GM21526 (cell line): ENCODE measurements around the gene UPF2.

Experiments
- ATAC-seq: cut with Tn5 transposase; IDR thresholded peaks from one replicate; pipeline ENCODE4 v1.9.1; 2021; ENCODE audit warnings: moderate library complexity; ENCODE audit not compliant: unreplicated experiment, low FRiP score

The UPF2 gene

GRCh38 chr10:11870900-11871400 is 171.7 kb downstream of the UPF2 start:
- ATAC-seq, result no peak

- no peak for ATAC-seq
Measured at GRCh38 chr10:11870461-11870780, 172.2 kb downstream of the UPF2 start.
